Measurements from ENCODE around the gene PLB1. TPM values are rescaled to one million over a fixed set of nuclear protein-coding genes. Genes with fewer than 3 reads are reported as not detected.

PLB1 gene
- polyA plus RNA-seq, 1 donor from 2014 or later = not detected

GRCh38 chr2:28527196-28527595 lies 31.3 kb downstream of the PLB1 start:
- Mint-ChIP-seq H3K9me3 (no peaks in the 10 kb centered on the region), H3K27ac (no peak overlapping the region), H3K4me1 (no peaks in the 10 kb centered on the region), H3K36me3 (peaks cover 1% of the 10 kb centered on the region), H3K4me3 (no peak overlapping the region), H3K27me3 (peaks cover 20% of the 10 kb centered on the region)

- Mint-ChIP-seq H3K27me3 (peaks cover 15% of the 10 kb centered on the region), H3K36me3 (peaks cover 1% of the 10 kb centered on the region), H3K9me3 (no peaks in the 10 kb centered on the region), H3K27ac (no peak overlapping the region), H3K4me3 (no peak overlapping the region), H3K4me1 (no peaks in the 10 kb centered on the region)
Observed at GRCh38 chr2:28528206-28528605, 32.3 kb downstream of the PLB1 start.

GRCh38 chr2:28530782-28531181 lies 34.9 kb downstream of the PLB1 start:
- Mint-ChIP-seq H3K4me3 (no peak overlapping the region), H3K4me1 (no peaks in the 10 kb centered on the region), H3K27ac (no peak overlapping the region), H3K9me3 (no peaks in the 10 kb centered on the region), H3K27me3 (no peaks in the 10 kb centered on the region), H3K36me3 (peaks cover 1% of the 10 kb centered on the region)

- H3K27ac Mint-ChIP-seq = no peak overlapping the region
- H3K4me1 Mint-ChIP-seq = no peaks in the 10 kb centered on the region
- H3K9me3 Mint-ChIP-seq = no peaks in the 10 kb centered on the region
- no peaks in the 10 kb centered on the region for H3K27me3 Mint-ChIP-seq
- no peak overlapping the region for H3K4me3 Mint-ChIP-seq
- peaks cover 1% of the 10 kb centered on the region for H3K36me3 Mint-ChIP-seq
Observed at GRCh38 chr2:28532399-28532798, 36.5 kb downstream of the PLB1 start.

- H3K27ac Mint-ChIP-seq = no peak overlapping the region
- H3K36me3 Mint-ChIP-seq = peaks cover 4% of the 10 kb centered on the region
Observed at GRCh38 chr2:28533044-28533680, 37.3 kb downstream of the PLB1 start.

GRCh38 chr2:28534817-28535216 lies 39.0 kb downstream of the PLB1 start:
- Mint-ChIP-seq H3K9me3 (no peaks in the 10 kb centered on the region), H3K4me3 (no peak overlapping the region), H3K27ac (no peak overlapping the region), H3K27me3 (peaks cover 2% of the 10 kb centered on the region), H3K4me1 (peaks cover 0 to 7% (median 4%) of the 10 kb centered on the region in 3 donors), H3K36me3 (peaks cover 4% of the 10 kb centered on the region)

More at GRCh38 chr2:28533044-28533680, 37.3 kb downstream of the PLB1 start:
- Mint-ChIP-seq H3K27me3 (no peaks in the 10 kb centered on the region), H3K4me1 (peaks cover 0 to 4% (median 2%) of the 10 kb centered on the region in 3 donors), H3K9me3 (no peaks in the 10 kb centered on the region), H3K4me3 (no peak overlapping the region)

- H3K27me3 Mint-ChIP-seq = peaks cover 7% of the 10 kb centered on the region
- peaks cover 3% of the 10 kb centered on the region for H3K36me3 Mint-ChIP-seq
- no peak overlapping the region for H3K27ac Mint-ChIP-seq
Observed at GRCh38 chr2:28538134-28538533, 42.3 kb downstream of the PLB1 start.

GRCh38 chr2:28538652-28539051 lies 42.8 kb downstream of the PLB1 start:
- Mint-ChIP-seq H3K27me3 (peaks cover 7% of the 10 kb centered on the region), H3K4me3 (peak overlapping the region in 3 of 4 donors; percentile 70 to 91 (median 77))

More at GRCh38 chr2:28538134-28538533, 42.3 kb downstream of the PLB1 start:
- H3K4me1 Mint-ChIP-seq = peaks cover 0 to 7% (median 4%) of the 10 kb centered on the region in 3 donors
- H3K9me3 Mint-ChIP-seq = no peaks in the 10 kb centered on the region
- peak overlapping the region in 1 of 4 donors; percentile 67 for H3K4me3 Mint-ChIP-seq

GRCh38 chr2:28539118-28539541 lies 43.3 kb downstream of the PLB1 start:
- Mint-ChIP-seq H3K4me1 (peaks cover 0 to 7% (median 4%) of the 10 kb centered on the region in 3 donors), H3K9me3 (no peaks in the 10 kb centered on the region), H3K27me3 (peaks cover 7% of the 10 kb centered on the region), H3K36me3 (peaks cover 3% of the 10 kb centered on the region), H3K4me3 (peak overlapping the region in 3 of 4 donors; percentile 70 to 91 (median 77)), H3K27ac (peak overlapping the region in 2 of 3 donors; percentile 54 to 67)

More at GRCh38 chr2:28538652-28539051, 42.8 kb downstream of the PLB1 start:
- Mint-ChIP-seq H3K9me3 (no peaks in the 10 kb centered on the region), H3K36me3 (peaks cover 3% of the 10 kb centered on the region), H3K4me1 (peaks cover 0 to 7% (median 4%) of the 10 kb centered on the region in 3 donors), H3K27ac (peak overlapping the region in 1 of 3 donors; percentile 54)

GRCh38 chr2:28543316-28544035 lies 47.6 kb downstream of the PLB1 start:
- Mint-ChIP-seq H3K4me1 (peaks cover 0 to 3% (median 2%) of the 10 kb centered on the region in 3 donors), H3K27me3 (peaks cover 9% of the 10 kb centered on the region), H3K4me3 (no peak overlapping the region), H3K9me3 (peaks cover 0 to 1% (median 0%) of the 10 kb centered on the region in 3 donors), H3K36me3 (no peaks in the 10 kb centered on the region), H3K27ac (peak overlapping the region in 1 of 3 donors; percentile 82)

GRCh38 chr2:28544036-28544346 lies 48.1 kb downstream of the PLB1 start:
- Mint-ChIP-seq H3K36me3 (no peaks in the 10 kb centered on the region), H3K27me3 (peaks cover 9% of the 10 kb centered on the region), H3K9me3 (peaks cover 0 to 1% (median 0%) of the 10 kb centered on the region in 3 donors), H3K27ac (no peak overlapping the region), H3K4me3 (no peak overlapping the region), H3K4me1 (peaks cover 0 to 2% (median 2%) of the 10 kb centered on the region in 3 donors)

- Mint-ChIP-seq H3K27me3 (peaks cover 8% of the 10 kb centered on the region), H3K36me3 (no peaks in the 10 kb centered on the region), H3K4me1 (no peaks in the 10 kb centered on the region), H3K27ac (peak overlapping the region in 2 of 3 donors; percentile 2 to 95), H3K4me3 (no peak overlapping the region), H3K9me3 (peaks cover 0 to 1% (median 0%) of the 10 kb centered on the region in 3 donors)
Observed at GRCh38 chr2:28544405-28544921, 48.6 kb downstream of the PLB1 start.

GRCh38 chr2:28544922-28545589 lies 49.2 kb downstream of the PLB1 start:
- Mint-ChIP-seq H3K36me3 (no peaks in the 10 kb centered on the region), H3K27me3 (peaks cover 7% of the 10 kb centered on the region), H3K4me1 (no peaks in the 10 kb centered on the region), H3K9me3 (peaks cover 0 to 1% (median 0%) of the 10 kb centered on the region in 3 donors), H3K4me3 (no peak overlapping the region), H3K27ac (peak overlapping the region in 1 of 3 donors; percentile 95)

GRCh38 chr2:28545590-28546200 lies 49.8 kb downstream of the PLB1 start:
- Mint-ChIP-seq H3K27me3 (peaks cover 7% of the 10 kb centered on the region), H3K9me3 (peaks cover 0 to 1% (median 0%) of the 10 kb centered on the region in 3 donors), H3K4me1 (no peaks in the 10 kb centered on the region), H3K36me3 (no peaks in the 10 kb centered on the region), H3K27ac (peak overlapping the region in 1 of 3 donors; percentile 95), H3K4me3 (no peak overlapping the region)
